Endothelial cell of umbilical vein (primary cell): ENCODE measurements around the gene UST. TPM values are rescaled to one million over a fixed set of nuclear protein-coding genes. Genes with fewer than 3 reads are reported as not detected.

ENCODE experiments used
- BruUV-seq: library from RNA; stranded (reverse); fragments of 400-500 nt; replicated peaks from 2 replicates; lab custom pipeline; 2021; lab: Mats Ljungman, UMichigan
- CTCF ChIA-PET: fragments of 300-600, 350-600 bp; sonication (Branson Sonifier 250); formaldehyde crosslinking; loops from one replicate; lab custom pipeline; 2021; ENCODE audit warnings: antibody characterized with exemption, inconsistent platforms; lab: Charles Lee
- POLR2A ChIA-PET: fragments of 300-600, 350-600 bp; sonication (Branson Sonifier 250); formaldehyde crosslinking; loops from one replicate; lab custom pipeline; 2021; ENCODE audit warnings: antibody characterized with exemption, inconsistent platforms; lab: Charles Lee
- DNase-seq: peaks from one replicate; pipeline ENCODE4 v3.0.0-alpha.2; 2011; ENCODE audit warnings: low read depth, low spot score
- FAIRE-seq: peaks from 2 replicates; lab custom pipeline; 2011; peaks lifted over from hg19 to GRCh38; lab: Jason Lieb, UNC
- H2AFZ ChIP-seq: 2 replicates; pipeline ENCODE4 v1.6.0; 2012; ENCODE audit warnings: low read depth, low read length, control low read depth, inconsistent platforms
- H3K27ac ChIP-seq: 2 replicates; pipeline ENCODE4 v1.5.1; 2011; ENCODE audit warnings: low read depth, mild to moderate bottlenecking, control low read depth, low read length, moderate library complexity; ENCODE audit not compliant: insufficient read depth
- H3K27me3 ChIP-seq, 2 experiments: 2 replicates each; pipeline versions ENCODE4 v1.6.0 to v1.6.1; 2011; ENCODE audit warnings: low read length in 2 of 2, mixed read lengths in 1 of 2; ENCODE audit not compliant: control insufficient read depth in 2 of 2, insufficient read depth in 2 of 2
- H3K36me3 ChIP-seq, 2 experiments: 2 replicates in 1 of 2; 3 replicates in 1 of 2; pipeline ENCODE4 v1.5.1; 2011; ENCODE audit warnings: low read length in 2 of 2, mild to moderate bottlenecking in 1 of 2, moderate library complexity in 1 of 2; ENCODE audit not compliant: control insufficient read depth in 2 of 2, insufficient read depth in 2 of 2; ENCODE audit errors: extremely low read depth in 1 of 2
- H3K4me1 ChIP-seq: 3 replicates; pipeline ENCODE4 v1.5.1; 2011; ENCODE audit warnings: mild to moderate bottlenecking, low read length; ENCODE audit not compliant: control insufficient read depth, insufficient read depth; ENCODE audit errors: extremely low read depth
- H3K4me2 ChIP-seq: 2 replicates; pipeline ENCODE4 v1.6.1; 2011; ENCODE audit warnings: low read length, control low read depth, mixed read lengths; ENCODE audit not compliant: insufficient read depth
- H3K4me3 ChIP-seq, 3 experiments: fragments of 200-600 bp in 1 of 3; sonication (generic), shearing (Covaris generic) in 1 of 3; replicated peaks in 1 of 3; 2 replicates each; pipeline ENCODE4 v1.5.1; 2011 to 2016; ENCODE audit warnings: control low read depth in 3 of 3, low read length in 3 of 3, mild to moderate bottlenecking in 2 of 3, inconsistent platforms in 1 of 3, low read depth in 1 of 3, moderate library complexity in 1 of 3; ENCODE audit not compliant: insufficient read depth in 1 of 3
- H3K79me2 ChIP-seq: 2 replicates; pipeline ENCODE4 v1.6.0; 2012; ENCODE audit warnings: low read length, inconsistent platforms; ENCODE audit not compliant: control insufficient read depth, insufficient read depth
- H3K9ac ChIP-seq: replicated peaks from 2 replicates; pipeline ENCODE3; 2011; ENCODE audit warnings: low read length, control low read depth; ENCODE audit not compliant: insufficient read depth; ENCODE audit errors: extremely low read depth
- H3K9me1 ChIP-seq: replicated peaks from 3 replicates; pipeline ENCODE4 v1.6.0; 2011; ENCODE audit warnings: mild to moderate bottlenecking, low read length; ENCODE audit not compliant: control insufficient read depth, insufficient read depth; ENCODE audit errors: extremely low read depth
- H3K9me3 ChIP-seq: replicated peaks from 2 replicates; pipeline ENCODE4 v1.5.1; 2012; ENCODE audit warnings: low read length, inconsistent platforms; ENCODE audit not compliant: control insufficient read depth, insufficient read depth
- H4K20me1 ChIP-seq: replicated peaks from 2 replicates; pipeline ENCODE3; 2011; ENCODE audit warnings: mild to moderate bottlenecking, low read length; ENCODE audit not compliant: control insufficient read depth, insufficient read depth; ENCODE audit errors: extremely low read depth
- EZH2 ChIP-seq: IDR thresholded peaks from 2 replicates; pipeline ENCODE4 v1.6.1; 2012; ENCODE audit warnings: borderline replicate concordance, low read depth, mild to moderate bottlenecking, moderate library complexity, low read length, inconsistent platforms; ENCODE audit not compliant: severe bottlenecking
- FOS ChIP-seq: IDR thresholded peaks from 2 replicates; pipeline ENCODE4 v1.6.1; 2011; ENCODE audit warnings: mild to moderate bottlenecking, low read length, moderate library complexity, borderline replicate concordance; ENCODE audit not compliant: insufficient read depth
- GATA2 ChIP-seq: IDR thresholded peaks from 2 replicates; pipeline ENCODE4 v1.7.0; 2011; ENCODE audit warnings: low read depth, mild to moderate bottlenecking, moderate library complexity, mixed read lengths, low read length; ENCODE audit not compliant: insufficient read length, insufficient read depth
- JUN ChIP-seq: IDR thresholded peaks from 2 replicates; pipeline ENCODE4 v1.6.1; 2011; ENCODE audit warnings: borderline replicate concordance, low read depth; ENCODE audit not compliant: insufficient read length, insufficient read depth
- MAX ChIP-seq: IDR thresholded peaks from 2 replicates; pipeline ENCODE4 v1.6.1; 2011; ENCODE audit not compliant: insufficient read depth, insufficient read length
- MYC ChIP-seq: IDR thresholded peaks from one replicate; pipeline ENCODE4 v1.6.1; 2011; ENCODE audit warnings: mild to moderate bottlenecking, low read depth, low read length
- POLR2A ChIP-seq: IDR thresholded peaks from 2 replicates; pipeline ENCODE4 v1.6.1; 2012; ENCODE audit warnings: low read depth, mild to moderate bottlenecking, control low read depth, low read length
- POLR2AphosphoS5 ChIP-seq: IDR thresholded peaks from 2 replicates; pipeline ENCODE4 v1.6.1; 2012; ENCODE audit warnings: low read depth, mild to moderate bottlenecking, control low read depth, low read length, moderate library complexity; ENCODE audit not compliant: insufficient read depth
- dilution Hi-C: fragments of 300-500 bp; cut with MboI; formaldehyde crosslinking; loops from one replicate; pipeline ENCODE4 v1.15.0; 2019; ENCODE audit warnings: low sequenced_read_pairs; ENCODE audit not compliant: extremely low pct_ligation_motif_present
- intact Hi-C: fragments of 100-400 bp; cut with micrococcal nuclease; formaldehyde crosslinking; loops from one replicate; pipeline ENCODE4 v1.10.0; 2022
- polyA plus RNA-seq, 4 experiments: library from polyadenylated mRNA; depleted of rRNA in 3 of 4; stranded (reverse) in 3 of 4; unstranded in 1 of 4; fragments of >200 nt; gene quantifications; 2 replicates each; pipeline versions ENCODE4 v1.2.1 to v1.2.3, GENCODE V29; 2011 to 2012; ENCODE audit warnings: missing spikeins in 1 of 4
- total RNA-seq: library from RNA; stranded (reverse); gene quantifications from 2 replicates; pipeline ENCODE4 v1.2.3, GENCODE V29; 2021
- TF ChIP-seq, protein P1 (sequence below), 2 donors: IDR thresholded peaks; 1 replicate in 1 of 2; 2 replicates in 1 of 2; pipeline ENCODE4 v1.5.1; 2011; ENCODE audit warnings: low read length in 2 of 2, mild to moderate bottlenecking in 2 of 2, moderate library complexity in 2 of 2, control low read depth in 1 of 2, inconsistent platforms in 1 of 2, low read depth in 1 of 2; ENCODE audit not compliant: insufficient read depth in 1 of 2; ENCODE audit errors: extremely low read depth in 1 of 2

UST gene
- total and polyA plus RNA-seq, 2 donors (not counting 3 experiments of a cell fraction or from before 2014, with no cell fraction given), result 0.26 to 0.84 TPM

DNA sequence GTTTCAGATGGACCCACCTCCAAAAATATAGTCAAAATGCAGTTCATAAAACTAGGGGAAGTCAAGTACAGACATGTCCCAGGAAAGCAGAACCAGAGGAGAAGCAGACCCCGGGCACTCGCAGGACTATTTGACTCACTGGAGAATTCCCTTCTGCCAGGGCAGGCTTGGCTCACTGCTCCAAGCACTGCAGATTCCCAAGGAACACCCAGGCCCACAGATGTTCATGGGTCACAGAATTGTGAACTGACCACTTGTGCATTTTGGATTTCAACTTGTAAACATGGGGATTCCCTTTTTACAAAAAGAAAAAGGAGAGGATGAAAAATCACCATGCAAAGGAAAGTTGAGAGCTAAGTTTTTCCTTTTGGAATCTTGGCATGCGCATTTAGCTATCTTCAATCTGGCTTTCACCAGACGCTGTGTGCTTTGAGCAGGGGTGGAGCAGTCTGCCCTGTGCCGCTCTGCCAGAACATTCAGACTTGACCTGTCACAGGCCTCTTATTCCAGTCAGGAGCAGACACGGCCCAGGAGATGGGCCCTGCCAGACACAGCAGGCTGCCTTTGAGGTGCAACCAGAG, 333.2 kb downstream of the UST start:
- POLR2A ChIA-PET, result no interaction called here
- no peaks in the 10 kb centered on the region for H3K79me2 ChIP-seq
- no peaks in the 10 kb centered on the region for H3K9me1 ChIP-seq
- TF ChIP-seq EZH2 (no peak), MAX (no peak)
- TF ChIP-seq, protein P1, sequence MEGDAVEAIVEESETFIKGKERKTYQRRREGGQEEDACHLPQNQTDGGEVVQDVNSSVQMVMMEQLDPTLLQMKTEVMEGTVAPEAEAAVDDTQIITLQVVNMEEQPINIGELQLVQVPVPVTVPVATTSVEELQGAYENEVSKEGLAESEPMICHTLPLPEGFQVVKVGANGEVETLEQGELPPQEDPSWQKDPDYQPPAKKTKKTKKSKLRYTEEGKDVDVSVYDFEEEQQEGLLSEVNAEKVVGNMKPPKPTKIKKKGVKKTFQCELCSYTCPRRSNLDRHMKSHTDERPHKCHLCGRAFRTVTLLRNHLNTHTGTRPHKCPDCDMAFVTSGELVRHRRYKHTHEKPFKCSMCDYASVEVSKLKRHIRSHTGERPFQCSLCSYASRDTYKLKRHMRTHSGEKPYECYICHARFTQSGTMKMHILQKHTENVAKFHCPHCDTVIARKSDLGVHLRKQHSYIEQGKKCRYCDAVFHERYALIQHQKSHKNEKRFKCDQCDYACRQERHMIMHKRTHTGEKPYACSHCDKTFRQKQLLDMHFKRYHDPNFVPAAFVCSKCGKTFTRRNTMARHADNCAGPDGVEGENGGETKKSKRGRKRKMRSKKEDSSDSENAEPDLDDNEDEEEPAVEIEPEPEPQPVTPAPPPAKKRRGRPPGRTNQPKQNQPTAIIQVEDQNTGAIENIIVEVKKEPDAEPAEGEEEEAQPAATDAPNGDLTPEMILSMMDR (IDR thresholded peaks at IDR 0.05; ENCODE audit: extremely low read depth in 1 of 2, insufficient read depth in 1 of 2, low read depth in 1 of 2, low read length in 2 of 2), result no peak
- H3K36me3 ChIP-seq, result no peaks in the 10 kb centered on the region
- H2AFZ ChIP-seq, result no peak overlapping the region
- DNase-seq (no peak), FAIRE-seq (no peak)
- H3K9me3 ChIP-seq, result no peaks in the 10 kb centered on the region
- H3K9ac ChIP-seq, result no peak overlapping the region
- peaks cover 17 to 18% of the 10 kb centered on the region in 2 experiments for H3K27me3 ChIP-seq
- H3K4me1 ChIP-seq, result no peaks in the 10 kb centered on the region
- BruUV-seq, result no TSS peak
- H4K20me1 ChIP-seq, result no peaks in the 10 kb centered on the region
- dilution Hi-C loops, result no loop called here
- H3K27ac ChIP-seq, result no peak overlapping the region
- CTCF ChIA-PET, result interaction anchor here (0.7 to 2.4 kb wide), 10 partner anchors 10 to 437 kb away, joined by 3 to 36 read pairs (median 4); partner anchors contain the start of gene TAB2
- H3K4me3 ChIP-seq, result no peak overlapping the region
- intact Hi-C loops, result no loop called here
- no peak overlapping the region for H3K4me2 ChIP-seq

GRCh38 chr6:149080511-149080910, 333.7 kb downstream of the UST start:
- BruUV-seq, result no TSS peak
- H3K27ac ChIP-seq, result no peak overlapping the region
- ChIA-PET CTCF (interaction anchor here (0.7 to 2.4 kb wide), 11 partner anchors 9 to 436 kb away, joined by 3 to 36 read pairs (median 3); partner anchors contain the start of gene TAB2), POLR2A (no interaction called here)
- H4K20me1 ChIP-seq, result no peaks in the 10 kb centered on the region
- no peak overlapping the region for H3K9ac ChIP-seq
- peaks cover 18 to 20% of the 10 kb centered on the region in 2 experiments for H3K27me3 ChIP-seq
- H3K4me3 ChIP-seq, result no peak overlapping the region
- dilution Hi-C loops (no loop called here), intact Hi-C loops (no loop called here)
- no peaks in the 10 kb centered on the region for H3K9me1 ChIP-seq
- H3K4me1 ChIP-seq, result no peaks in the 10 kb centered on the region
- no peaks in the 10 kb centered on the region for H3K9me3 ChIP-seq
- DNase-seq (no peak), FAIRE-seq (no peak)
- H3K36me3 ChIP-seq, result no peaks in the 10 kb centered on the region
- no peak overlapping the region for H2AFZ ChIP-seq
- no peak overlapping the region for H3K4me2 ChIP-seq
- TF ChIP-seq, protein P1 (IDR thresholded peaks at IDR 0.05; ENCODE audit: extremely low read depth in 1 of 2, insufficient read depth in 1 of 2, low read depth in 1 of 2, low read length in 2 of 2), result no peak
- no peak for TF ChIP-seq FOS
- TF ChIP-seq MAX, result no peak
- no peak for TF ChIP-seq POLR2A
- no peak for TF ChIP-seq POLR2AphosphoS5
- no peak for TF ChIP-seq GATA2
- TF ChIP-seq JUN, result no peak
- no peak for TF ChIP-seq EZH2
- TF ChIP-seq MYC, result no peak
- H3K79me2 ChIP-seq, result no peaks in the 10 kb centered on the region
